Right ventricle myocardium inferior (tissue), 1 donor: Measurements from ENCODE around the gene SCIN. TPM values are rescaled to one million over a fixed set of nuclear protein-coding genes. Genes with fewer than 3 reads are reported as not detected.
"Not testable (repeated sequence)": the region's sequence is repeated elsewhere in the genome, so short reads cannot be mapped to it uniquely, and the experiment has no call there.

Experiments used
- ATAC-seq: fragments of 200-7000 bp; cut with Tn5 transposase; one replicate; pipeline ENCODE4 v1.9.1; 2020; ENCODE audit warnings: mild to moderate bottlenecking, moderate library complexity
- DNase-seq: peaks from one replicate; pipeline ENCODE4 v3.0.0; 2021; ENCODE audit errors: missing footprints
- intact Hi-C: fragments of 100-400 bp; cut with DNase I; formaldehyde crosslinking; loops from one replicate; pipeline ENCODE4 v1.11.0; 2022
- long read RNA-seq: library from polyadenylated mRNA; unstranded; transcript quantifications from one replicate; pipeline ENCODE4 v2.0.0, GENCODE V29; 2021
- total RNA-seq: library from RNA; stranded (reverse); fragmentation: NEBNext Ultra II Directional; extraction: Animal tissue kit (Norgen Biotek cat#: 25700); gene quantifications from one replicate; pipeline ENCODE4 v1.2.1, GENCODE V29; 2021
- donor health status: DM: no; HTN: yes; CAD: no; lungs with severe emphysema.

Gene SCIN
- 0.08 TPM for total RNA-seq
- long read RNA-seq, result 0 reads

GRCh38 chr7:12570534-12571461 is at the start of gene SCIN:
TSS of gene SCIN (plus strand) at chr7:12570720. CDS start at chr7:12570787, 67 bp downstream.
- ATAC-seq (peak; percentile 28), DNase-seq (peak; percentile 70)
- intact Hi-C loops, result no loop called here

- DNase-seq (no peak), ATAC-seq (no peak)
- intact Hi-C loops, result loop anchor here (2.0 to 5.0 kb wide), 2 partner anchors 97 to 738 kb away; no protein-coding TSS in a partner anchor
Measured at GRCh38 chr7:12524794-12525386, 45.6 kb upstream of the SCIN start.

GRCh38 chr7:12526693-12527092 is 43.8 kb upstream of the SCIN start:
- intact Hi-C loops, result loop anchor here (5.0 kb wide), 1 partner anchor 96 kb away; no protein-coding TSS in a partner anchor
- not testable (repeated sequence) for ATAC-seq, DNase-seq

GRCh38 chr7:12527670-12528069 is 42.9 kb upstream of the SCIN start:
- not testable (repeated sequence) for ATAC-seq, DNase-seq
- intact Hi-C loops, result loop anchor here (5.0 kb wide), 1 partner anchor 95 kb away; no protein-coding TSS in a partner anchor

- ATAC-seq, result no peak
- intact Hi-C loops, result loop anchor here (5.0 kb wide), 1 partner anchor 92 kb away; no protein-coding TSS in a partner anchor
- DNase-seq, result no peak
Measured at GRCh38 chr7:12529971-12530710, 40.4 kb upstream of the SCIN start.

GRCh38 chr7:12531784-12532183 is 38.7 kb upstream of the SCIN start:
- ATAC-seq (no peak), DNase-seq (no peak)
- intact Hi-C loops, result no loop called here

GRCh38 chr7:12534046-12534445 is 36.5 kb upstream of the SCIN start:
- no peak for ATAC-seq
- intact Hi-C loops, result no loop called here

GRCh38 chr7:12539681-12540080 is 30.8 kb upstream of the SCIN start:
- DNase-seq, result no peak
- intact Hi-C loops, result loop anchor here (5.0 kb wide), 1 partner anchor 73 kb away; no protein-coding TSS in a partner anchor
- no peak for ATAC-seq

More at GRCh38 chr7:12534046-12534445, 36.5 kb upstream of the SCIN start:
- DNase-seq, result no peak

- ATAC-seq (no peak), DNase-seq (no peak)
- intact Hi-C loops, result loop anchor here (5.0 kb wide), 1 partner anchor 71 kb away; no protein-coding TSS in a partner anchor
Measured at GRCh38 chr7:12540850-12541249, 29.7 kb upstream of the SCIN start.

GRCh38 chr7:12543586-12543985 is 26.9 kb upstream of the SCIN start:
- intact Hi-C loops, result loop anchor here (5.0 kb wide), 1 partner anchor 69 kb away; no protein-coding TSS in a partner anchor
- no peak for DNase-seq
- ATAC-seq, result no peak

GRCh38 chr7:12549106-12549505 is 21.4 kb upstream of the SCIN start:
- intact Hi-C loops, result no loop called here
- DNase-seq, result no peak
- no peak for ATAC-seq

GRCh38 chr7:12550956-12551355 is 19.6 kb upstream of the SCIN start:
- ATAC-seq (no peak), DNase-seq (no peak)
- intact Hi-C loops, result no loop called here

GRCh38 chr7:12552876-12553275 is 17.6 kb upstream of the SCIN start:
- intact Hi-C loops, result no loop called here
- no peak for ATAC-seq
- no peak for DNase-seq

- intact Hi-C loops, result no loop called here
- no peak for ATAC-seq
- no peak for DNase-seq
Measured at GRCh38 chr7:12553416-12553815, 17.1 kb upstream of the SCIN start.

- intact Hi-C loops, result no loop called here
- DNase-seq (no peak), ATAC-seq (no peak)
Measured at GRCh38 chr7:12554351-12554750, 16.2 kb upstream of the SCIN start.

GRCh38 chr7:12554872-12555271 is 15.6 kb upstream of the SCIN start:
- no peak for DNase-seq
- no peak for ATAC-seq
- intact Hi-C loops, result no loop called here

GRCh38 chr7:12555695-12556094 is 14.8 kb upstream of the SCIN start:
- ATAC-seq, DNase-seq, intact Hi-C loops: not testable (repeated sequence)

- intact Hi-C loops, DNase-seq, ATAC-seq: not testable (repeated sequence)
Measured at GRCh38 chr7:12556139-12556792, 14.3 kb upstream of the SCIN start.
